ENCODE results near the gene POMT1. TPM values are rescaled to one million over a fixed set of nuclear protein-coding genes. Genes with fewer than 3 reads are reported as not detected.

Gene POMT1
- total RNA-seq, 2 experiments from 2014 or later = 50.1 to 50.5 TPM

GRCh38 chr9:131477816-131478419 lies 24.8 kb upstream of the POMT1 start:
- CTCF ChIA-PET = interaction anchor here (0.9 kb wide), 1 partner anchor 128 kb away, joined by 3 read pairs; no protein-coding TSS in a partner anchor
- no peak for TF ChIP-seq CTCF (IDR thresholded peaks at IDR 0.05)
- H3K27ac Mint-ChIP-seq = peak overlapping the region; percentile 8
- no peaks in the 10 kb centered on the region for H3K9me3 Mint-ChIP-seq
- H3K4me1 Mint-ChIP-seq (ENCODE audit: low read depth) = peaks cover 6% of the 10 kb centered on the region
- H3K4me3 Mint-ChIP-seq = no peak overlapping the region
- peaks cover 96% of the 10 kb centered on the region for H3K36me3 ChIP-seq (ENCODE audit: insufficient read depth, low read length)
- ATAC-seq (ENCODE audit: poor library complexity) (no peak), DNase-seq (no peak)
- H3K4me3 ChIP-seq (ENCODE audit: low read length) = no peak overlapping the region
- no peaks in the 10 kb centered on the region for H3K27me3 Mint-ChIP-seq
- no peaks in the 10 kb centered on the region for H3K27me3 ChIP-seq (ENCODE audit: control insufficient read depth in 1 of 2, insufficient read depth in 2 of 2, low read length in 2 of 2)
- no peak overlapping the region for H3K27ac ChIP-seq (ENCODE audit: low read depth in 1 of 2, low read length in 2 of 2)
- no peaks in the 10 kb centered on the region for H3K4me1 ChIP-seq (ENCODE audit: insufficient read depth, low read length)
- intact Hi-C loops (cut with DNase I, micrococcal nuclease) = loop anchor here (1.0 to 5.0 kb wide), 3 partner anchors 21 to 128 kb away; no protein-coding TSS in a partner anchor
- H3K36me3 Mint-ChIP-seq (ENCODE audit: low read depth) = peaks cover 90% of the 10 kb centered on the region
- POLR2A ChIA-PET = interaction anchor here (0.6 to 1.2 kb wide), 2 partner anchors 82 to 105 kb away, joined by 3 read pairs; no protein-coding TSS in a partner anchor
- no peaks in the 10 kb centered on the region for H3K9me3 ChIP-seq (ENCODE audit: control insufficient read depth in 1 of 2, insufficient read depth in 1 of 2, low read length in 2 of 2)

- intact Hi-C loops (cut with DNase I, micrococcal nuclease) = loop anchor here (1.0 to 5.0 kb wide), 3 partner anchors 20 to 128 kb away; no protein-coding TSS in a partner anchor
- peaks cover 96% of the 10 kb centered on the region for H3K36me3 ChIP-seq (ENCODE audit: insufficient read depth, low read length)
- ChIA-PET CTCF (no interaction called here), POLR2A (interaction anchor here (1.2 kb wide), 1 partner anchor 105 kb away, joined by 3 read pairs; no protein-coding TSS in a partner anchor)
- H3K27me3 Mint-ChIP-seq = no peaks in the 10 kb centered on the region
- H3K4me1 ChIP-seq (ENCODE audit: insufficient read depth, low read length) = no peaks in the 10 kb centered on the region
- DNase-seq (peak; percentile 40 to 76 (median 57)), ATAC-seq (ENCODE audit: poor library complexity) (peak; percentile 65)
- peak; percentile 65 for TF ChIP-seq CTCF (IDR thresholded peaks at IDR 0.05)
- no peaks in the 10 kb centered on the region for H3K9me3 Mint-ChIP-seq
- no peaks in the 10 kb centered on the region for H3K27me3 ChIP-seq (ENCODE audit: control insufficient read depth in 1 of 2, insufficient read depth in 2 of 2, low read length in 2 of 2)
- H3K4me1 Mint-ChIP-seq (ENCODE audit: low read depth) = peaks cover 6% of the 10 kb centered on the region
- no peak overlapping the region for H3K4me3 Mint-ChIP-seq
- H3K4me3 ChIP-seq (ENCODE audit: low read length) = no peak overlapping the region
- H3K9me3 ChIP-seq (ENCODE audit: control insufficient read depth in 1 of 2, insufficient read depth in 1 of 2, low read length in 2 of 2) = no peaks in the 10 kb centered on the region
- peak overlapping the region; percentile 8 for H3K27ac Mint-ChIP-seq
- H3K36me3 Mint-ChIP-seq (ENCODE audit: low read depth) = peaks cover 90% of the 10 kb centered on the region
- no peak overlapping the region for H3K27ac ChIP-seq (ENCODE audit: low read depth in 1 of 2, low read length in 2 of 2)
Measured at GRCh38 chr9:131478421-131478868, 24.3 kb upstream of the POMT1 start.

GRCh38 chr9:131478911-131479310 lies 23.8 kb upstream of the POMT1 start:
- Mint-ChIP-seq H3K9me3 (no peaks in the 10 kb centered on the region), H3K4me1 (ENCODE audit: low read depth) (peaks cover 6% of the 10 kb centered on the region), H3K4me3 (no peak overlapping the region), H3K36me3 (ENCODE audit: low read depth) (peaks cover 90% of the 10 kb centered on the region), H3K27ac (no peak overlapping the region), H3K27me3 (no peaks in the 10 kb centered on the region)
- Histone ChIP-seq H3K4me1 (ENCODE audit: insufficient read depth, low read length) (no peaks in the 10 kb centered on the region), H3K27ac (ENCODE audit: low read depth in 1 of 2, low read length in 2 of 2) (no peak overlapping the region), H3K4me3 (ENCODE audit: low read length) (no peak overlapping the region), H3K27me3 (ENCODE audit: control insufficient read depth in 1 of 2, insufficient read depth in 2 of 2, low read length in 2 of 2) (no peaks in the 10 kb centered on the region), H3K9me3 (ENCODE audit: control insufficient read depth in 1 of 2, insufficient read depth in 1 of 2, low read length in 2 of 2) (no peaks in the 10 kb centered on the region), H3K36me3 (ENCODE audit: insufficient read depth, low read length) (peaks cover 96% of the 10 kb centered on the region)
- intact Hi-C loops (cut with DNase I, micrococcal nuclease) = loop anchor here (1.0 to 5.0 kb wide), 3 partner anchors 20 to 129 kb away; no protein-coding TSS in a partner anchor
- ChIA-PET POLR2A (interaction anchor here (1.2 kb wide), 1 partner anchor 106 kb away, joined by 3 read pairs; no protein-coding TSS in a partner anchor), CTCF (no interaction called here)
- TF ChIP-seq CTCF (IDR thresholded peaks at IDR 0.05) = no peak
- ATAC-seq (ENCODE audit: poor library complexity) = no peak
- DNase-seq = no peak

All from CD4-positive, alpha-beta T cell (primary cell).